Activated T-helper 9 cell treated with anti-CD3 and anti-CD28 coated beads, Interleukin-2, amount 50 U/mL, for 16 hours (primary cell): Measurements from ENCODE around the gene ZNF827.
"Not testable (repeated sequence)": the region's sequence is repeated elsewhere in the genome, so short reads cannot be mapped to it uniquely, and the experiment has no call there.

Source experiments
- DNase-seq: peaks from one replicate; pipeline ENCODE4 v3.0.0-alpha.2; 2020; ENCODE audit warnings: low read depth

ZNF827 gene

DNA sequence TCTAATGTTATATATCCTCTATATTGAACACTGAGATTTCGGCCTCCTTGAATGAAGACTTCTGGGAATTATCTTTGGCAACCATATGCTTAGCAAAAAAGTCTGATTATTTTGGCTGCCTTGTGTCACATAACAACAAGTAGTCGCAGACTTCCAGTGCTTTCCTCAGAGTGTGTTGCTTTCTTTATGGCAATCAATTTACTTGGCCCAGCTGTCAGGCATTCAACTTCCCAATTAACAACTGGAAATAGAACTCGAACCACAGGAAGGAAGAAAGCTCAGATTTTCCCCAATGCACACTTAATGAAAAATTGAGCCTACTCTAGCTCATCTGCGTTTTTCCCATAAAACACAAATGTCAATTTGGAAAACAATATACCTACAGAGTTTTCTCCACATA, 71.6 kb downstream of the ZNF827 start:
- DNase-seq: no peak

DNA sequence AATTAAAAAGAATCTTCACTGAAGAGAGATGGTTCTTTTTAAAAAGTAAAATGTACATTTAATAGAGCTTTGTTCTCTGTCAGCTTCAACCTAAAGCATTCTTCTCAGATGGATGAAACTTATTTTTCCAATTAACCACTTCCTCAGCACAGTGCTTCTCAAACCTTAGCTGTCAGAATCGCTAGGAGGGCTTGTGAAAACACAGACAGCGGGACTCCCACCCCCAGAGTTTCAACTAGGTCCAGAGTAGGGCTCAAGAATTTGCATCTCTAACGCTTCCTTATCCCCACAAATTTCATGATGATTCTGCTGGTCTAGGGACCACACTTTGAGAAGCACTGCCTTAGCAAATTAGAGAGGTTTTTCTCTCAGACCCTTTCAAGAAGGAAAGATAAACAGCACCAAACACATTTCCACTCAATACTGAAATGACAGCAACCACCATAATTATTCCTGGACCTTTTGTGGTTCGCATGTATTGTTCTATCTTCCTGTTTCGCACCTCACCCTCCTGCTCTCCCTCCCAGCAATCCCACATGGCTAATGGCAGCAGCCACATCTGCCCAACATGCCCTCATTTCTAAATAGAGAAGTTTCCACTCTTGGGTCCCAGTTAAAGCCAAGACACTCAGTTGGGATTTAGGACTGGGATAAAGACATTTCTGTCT, 73.2 kb downstream of the ZNF827 start:
- no peak for DNase-seq

DNA sequence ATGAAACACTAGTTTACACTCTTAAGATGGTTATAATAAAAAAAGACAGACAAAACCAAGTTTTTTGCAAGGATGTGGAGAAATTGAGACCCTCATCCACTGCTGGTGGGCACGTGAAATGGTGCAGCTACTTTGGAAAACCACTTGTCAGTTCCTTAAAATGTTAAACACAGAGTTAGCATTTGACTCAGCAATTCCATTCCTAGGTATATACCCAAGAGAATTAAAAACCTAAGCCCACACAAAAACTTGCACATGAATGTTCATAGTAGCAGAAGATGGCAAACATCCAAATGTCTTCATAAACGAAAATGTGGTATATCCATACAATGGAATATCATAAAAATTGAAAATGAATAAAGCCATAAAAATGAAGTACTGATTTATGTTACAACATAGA, 75.4 kb downstream of the ZNF827 start:
- DNase-seq: no peak

DNA sequence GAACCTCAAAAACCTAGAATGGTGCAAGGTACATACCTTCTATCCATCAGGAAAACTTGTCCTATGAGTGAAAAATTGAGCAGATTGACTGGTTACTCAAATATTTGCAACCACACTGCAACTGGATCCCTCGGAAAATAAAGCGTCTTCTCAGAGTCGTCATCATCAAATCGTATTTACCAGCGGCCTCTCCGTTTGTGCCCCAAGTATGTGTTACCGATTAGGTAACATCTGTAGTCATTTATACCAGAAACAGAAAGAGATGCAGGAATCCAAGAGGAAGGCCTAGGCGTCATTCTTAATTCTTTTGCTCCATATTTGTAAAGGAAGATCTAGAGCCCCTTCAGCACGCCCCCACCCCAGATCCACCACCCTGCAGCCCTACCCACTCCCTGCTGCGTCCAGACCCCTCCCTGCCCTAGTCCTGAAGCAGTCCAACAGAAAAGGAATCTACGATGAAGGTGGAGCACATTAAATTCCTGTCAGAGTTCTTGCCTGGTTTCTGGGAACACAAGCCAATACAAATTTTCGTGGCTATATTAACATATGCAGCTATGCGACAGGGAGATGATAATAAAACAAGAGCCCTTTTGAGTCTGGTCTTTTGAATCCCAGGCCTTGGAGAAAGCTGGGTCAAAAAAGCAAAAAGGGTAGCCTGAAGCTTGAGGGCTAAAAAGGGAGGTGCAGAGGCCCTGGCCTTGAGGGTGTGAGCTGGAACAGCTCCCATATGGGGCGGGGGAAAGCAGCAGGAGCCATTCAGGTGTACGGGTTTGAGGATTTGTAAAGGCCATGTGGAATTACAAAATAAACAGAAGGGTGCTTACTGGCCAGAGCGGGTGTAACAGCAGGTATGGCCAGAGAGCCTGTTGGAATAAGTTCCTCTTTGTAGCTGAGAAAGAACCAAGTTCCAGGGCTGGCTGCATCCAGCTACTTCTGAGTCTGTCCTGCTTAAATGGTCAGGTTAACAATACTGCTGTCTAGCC, 77.0 kb downstream of the ZNF827 start:
- DNase-seq: no peak

DNA sequence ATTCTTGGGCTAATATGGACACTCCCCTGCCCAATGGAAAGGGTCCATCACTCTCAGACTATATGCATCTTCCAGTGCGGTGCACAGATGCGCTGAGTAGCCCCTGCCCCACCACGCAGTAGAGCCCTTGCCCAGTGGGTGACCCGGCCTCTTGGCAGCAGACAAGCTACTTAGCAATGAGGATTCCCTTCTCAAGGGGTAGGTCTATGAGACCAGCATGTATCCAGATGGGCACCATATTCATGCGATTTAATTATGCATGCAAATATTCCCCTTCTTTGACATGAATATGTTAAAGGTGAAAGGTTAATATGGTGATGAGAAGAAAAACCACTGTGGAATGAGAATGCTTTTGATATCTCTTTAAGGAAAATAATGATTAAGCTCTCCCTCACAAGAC, 77.7 kb downstream of the ZNF827 start:
- no peak for DNase-seq

DNA sequence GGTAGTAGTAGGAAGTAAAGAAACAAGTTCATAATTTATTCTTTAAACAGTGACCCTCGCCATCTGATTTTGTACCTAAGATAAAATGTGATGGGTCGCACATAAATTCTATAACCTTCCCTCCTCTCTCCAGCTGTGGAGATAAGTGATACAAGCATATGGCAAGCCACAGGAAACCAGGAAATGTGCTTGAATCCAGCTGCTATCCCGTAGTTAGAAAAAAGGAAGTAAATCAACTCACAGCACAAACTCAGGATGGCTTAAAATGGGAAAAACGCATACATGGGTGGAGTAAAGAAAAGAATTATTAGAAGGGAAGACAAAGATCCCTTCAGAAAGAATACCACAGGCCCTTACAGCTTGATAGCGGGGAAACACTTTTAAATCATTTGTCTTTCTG, 78.2 kb downstream of the ZNF827 start:
- DNase-seq: no peak

DNA sequence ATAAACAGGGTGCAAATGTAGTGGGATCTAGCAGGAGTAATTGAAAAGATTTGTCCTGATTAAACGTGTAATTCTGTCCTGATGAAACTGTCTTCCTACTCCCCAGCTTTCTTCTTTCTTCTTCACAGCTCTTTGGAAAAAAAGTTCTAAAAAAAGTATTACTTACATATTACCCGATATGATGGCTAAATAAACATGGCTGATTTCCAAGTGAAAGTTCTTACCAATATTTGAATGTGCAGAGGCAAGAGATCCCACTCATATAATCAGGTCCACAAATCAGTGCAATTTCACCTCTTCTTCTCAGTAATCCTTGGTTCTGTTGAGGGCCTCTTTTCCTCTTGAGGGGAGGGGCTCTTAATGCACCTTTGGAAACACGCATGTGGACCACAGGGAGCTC, 78.7 kb downstream of the ZNF827 start:
- no peak for DNase-seq

DNA sequence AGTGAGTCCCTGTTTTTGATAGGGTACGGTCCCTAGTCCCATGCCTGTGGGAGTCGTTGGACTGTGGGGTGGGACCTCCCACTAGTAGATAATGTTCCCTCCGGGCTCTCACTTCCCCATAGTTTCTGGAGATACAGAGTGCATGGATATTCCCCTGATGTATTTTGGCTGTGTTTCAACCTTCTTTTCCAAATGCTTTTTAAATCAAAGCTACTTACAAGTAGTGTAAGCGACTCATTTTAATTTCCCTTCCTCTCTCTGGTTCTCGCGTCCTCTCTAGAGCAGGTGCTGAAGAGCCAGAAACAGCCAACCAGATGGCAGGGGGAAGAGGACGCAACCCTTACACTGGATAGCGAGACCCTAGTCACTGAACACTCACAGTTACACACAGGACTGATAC, 79.2 kb downstream of the ZNF827 start:
- no peak for DNase-seq

DNA sequence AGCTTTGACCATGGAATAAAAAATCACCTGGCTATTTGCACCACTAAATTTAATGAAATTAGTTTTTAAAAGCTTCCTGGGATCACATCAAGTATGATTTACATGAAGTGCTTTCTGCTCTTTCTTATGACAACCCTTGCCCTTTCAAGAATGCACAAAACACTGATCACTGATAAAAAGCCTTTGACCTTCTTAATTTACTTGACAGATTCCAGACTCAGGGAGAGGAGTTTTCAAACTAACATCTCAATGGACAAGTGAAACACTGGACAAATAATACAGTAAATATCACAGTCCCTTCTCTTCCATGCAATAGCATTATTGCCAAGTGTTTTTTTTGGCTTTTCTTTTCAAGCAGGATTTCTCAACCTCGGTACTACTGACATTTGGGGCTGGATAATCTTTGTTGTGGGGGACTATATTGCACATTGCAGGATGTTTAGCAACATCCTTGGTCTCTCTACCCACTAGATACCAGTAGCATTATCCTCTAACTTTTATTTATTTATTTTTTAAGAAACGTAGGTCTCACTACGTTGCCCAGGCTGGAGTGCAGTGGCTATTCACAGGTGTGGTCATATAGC, 86.3 kb downstream of the ZNF827 start:
- DNase-seq: no peak

DNA sequence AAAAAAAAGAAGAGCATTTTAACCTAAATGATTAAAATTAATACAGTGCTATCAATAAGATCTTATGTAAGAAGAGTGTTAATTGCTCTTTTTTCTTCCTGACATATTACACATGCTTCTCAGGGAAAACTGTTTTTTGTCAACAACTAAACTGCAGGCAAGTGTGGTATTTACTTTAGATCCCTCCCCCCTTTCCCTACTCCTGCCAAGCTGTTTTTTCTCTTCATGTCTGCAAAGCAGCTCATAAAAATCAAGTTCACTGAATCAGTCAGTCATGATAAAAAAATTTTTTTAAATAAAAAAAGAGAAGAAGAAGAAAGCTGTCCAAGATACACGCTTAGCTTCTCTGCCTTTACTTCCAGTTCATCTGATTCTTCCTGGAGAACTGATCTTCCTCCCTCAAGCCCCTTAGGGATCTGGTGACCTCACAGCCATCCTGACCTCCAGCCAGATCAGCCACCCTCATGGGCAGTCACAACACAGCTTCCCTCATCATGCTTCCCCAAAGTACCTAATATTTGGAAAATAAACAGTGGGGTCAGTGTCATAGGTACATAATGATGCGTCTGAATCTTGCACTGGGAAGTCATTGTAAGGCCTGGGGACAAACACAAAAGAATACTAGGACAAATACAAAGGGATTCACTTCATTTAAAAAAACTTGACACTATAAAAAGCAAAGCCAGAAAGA, 87.0 kb downstream of the ZNF827 start:
- DNase-seq: no peak

DNA sequence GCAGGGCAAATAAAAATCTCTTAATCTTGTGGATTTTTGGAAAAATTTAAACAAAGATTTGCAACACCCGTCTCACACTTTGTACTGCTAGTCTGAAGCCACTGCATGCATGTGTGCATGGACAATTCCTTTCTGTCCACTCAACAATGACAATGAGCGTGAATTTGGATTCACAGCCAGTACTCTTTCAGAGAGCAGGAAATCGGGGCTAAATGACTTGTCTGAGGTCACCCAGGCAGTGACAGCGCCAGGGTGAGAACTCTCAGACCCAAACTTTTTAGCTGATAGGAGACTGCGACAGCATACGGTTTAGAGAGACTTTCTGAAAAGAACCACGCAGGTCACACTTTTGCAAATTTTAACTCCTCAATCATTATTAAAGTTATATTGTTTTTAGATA, 90.9 kb downstream of the ZNF827 start:
- no peak for DNase-seq

DNA sequence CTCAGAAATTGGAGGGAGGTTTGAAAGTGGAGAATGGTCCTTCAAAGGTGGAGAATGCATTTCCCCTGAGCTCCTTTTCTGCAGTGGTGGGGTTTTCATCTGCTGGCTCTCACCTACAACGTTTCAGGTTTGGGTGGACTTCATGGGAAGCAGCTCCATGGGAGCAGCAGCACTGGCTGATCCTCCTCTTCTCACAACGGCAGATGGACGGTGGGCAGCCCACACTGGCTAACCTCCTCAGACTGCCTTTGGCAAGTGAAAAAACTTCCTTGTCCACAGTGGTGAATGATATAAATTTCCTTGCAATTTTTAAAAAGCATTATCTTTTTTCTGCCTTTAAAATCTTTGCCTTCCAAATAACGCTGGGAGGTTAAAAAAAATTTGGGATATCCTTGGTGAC, 93.5 kb downstream of the ZNF827 start:
- DNase-seq: no peak

DNA sequence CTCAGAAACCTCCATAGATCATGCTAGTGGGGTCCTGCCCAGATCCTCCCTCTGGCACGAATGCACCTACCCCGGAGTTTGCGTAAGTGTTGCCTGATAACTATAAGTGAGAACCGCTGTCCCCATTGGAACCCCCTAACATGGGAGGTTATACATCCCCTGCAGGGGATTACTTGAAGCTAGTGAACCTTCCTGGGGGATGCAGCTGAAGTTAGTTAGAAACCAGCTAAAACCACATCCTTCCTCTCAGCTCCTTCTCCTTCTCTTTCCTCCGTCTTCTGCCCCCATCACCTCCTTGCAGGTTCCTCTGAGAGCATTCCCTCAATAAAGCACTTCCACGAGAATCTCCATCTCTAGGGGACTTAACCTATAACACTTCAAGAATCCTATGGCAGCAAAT, 95.0 kb downstream of the ZNF827 start:
- DNase-seq: no peak

DNA sequence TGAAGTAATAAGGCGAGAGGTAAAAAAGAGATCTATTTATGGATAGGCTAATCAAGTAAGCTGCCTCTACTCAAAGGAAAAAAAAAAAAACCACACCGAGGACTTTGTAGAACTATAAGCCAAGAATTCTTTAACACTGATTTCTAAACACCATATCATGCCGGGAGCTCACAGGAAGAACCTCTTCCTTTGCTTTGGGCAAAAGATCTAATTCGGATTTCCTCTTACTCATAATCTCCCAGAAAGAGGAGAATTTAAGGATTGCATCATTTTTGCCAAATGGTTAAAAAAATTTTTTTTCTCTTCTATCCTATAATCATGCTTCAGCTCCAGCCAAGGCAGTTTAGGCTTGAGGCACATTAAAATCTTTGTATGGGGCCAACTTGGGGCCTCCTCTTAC, 95.5 kb downstream of the ZNF827 start:
- no peak for DNase-seq

DNA sequence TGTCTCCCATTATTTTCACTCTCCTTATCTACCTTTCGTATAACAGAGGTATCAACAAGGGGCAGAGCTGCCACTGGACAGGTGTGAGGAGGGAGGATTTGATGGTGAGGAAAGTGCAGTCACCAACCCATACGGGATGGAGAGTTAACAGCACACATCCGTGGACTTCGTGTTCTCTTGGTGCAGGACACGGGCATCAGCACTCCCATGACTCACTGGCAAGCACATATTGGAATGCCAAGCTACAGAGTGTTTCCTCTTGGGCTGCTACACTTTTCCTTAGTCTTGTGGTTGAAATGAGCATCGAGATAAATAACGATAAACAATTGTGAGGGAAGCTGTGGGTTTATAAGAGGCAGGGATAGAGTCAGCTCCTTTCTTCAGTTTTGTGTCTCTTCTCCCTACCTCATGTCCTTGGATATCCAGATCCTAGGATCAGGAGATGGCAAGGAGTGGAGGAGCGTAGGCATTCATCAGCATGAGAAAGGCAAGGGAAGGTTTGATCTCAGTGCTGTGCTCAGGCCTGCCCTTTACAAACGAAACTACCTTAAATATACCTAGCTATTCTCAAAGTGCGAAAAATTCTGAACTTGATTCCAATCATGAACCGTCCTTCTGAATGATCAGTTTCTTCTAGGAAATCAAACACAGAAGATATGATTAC, 96.3 kb downstream of the ZNF827 start:
- DNase-seq: no peak

DNA sequence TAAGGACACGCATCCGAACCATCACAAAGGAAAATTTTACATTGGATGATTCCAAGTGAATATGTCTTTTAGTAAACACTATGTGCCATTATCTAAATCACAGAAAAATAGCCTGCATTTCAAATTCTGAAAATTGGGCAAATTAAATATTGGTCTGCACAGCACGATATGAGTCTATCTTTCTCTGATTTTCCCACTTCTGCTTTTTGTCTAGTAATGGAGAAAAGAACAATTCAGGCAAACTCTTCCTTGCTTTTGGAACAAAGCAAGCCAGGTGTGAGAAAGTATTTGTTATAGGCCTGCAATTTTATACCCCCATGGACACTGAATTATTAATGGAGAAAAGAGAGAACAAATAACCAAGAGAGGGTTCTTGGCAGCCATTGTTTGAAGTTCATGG, 97.8 kb downstream of the ZNF827 start:
- DNase-seq: no peak

DNA sequence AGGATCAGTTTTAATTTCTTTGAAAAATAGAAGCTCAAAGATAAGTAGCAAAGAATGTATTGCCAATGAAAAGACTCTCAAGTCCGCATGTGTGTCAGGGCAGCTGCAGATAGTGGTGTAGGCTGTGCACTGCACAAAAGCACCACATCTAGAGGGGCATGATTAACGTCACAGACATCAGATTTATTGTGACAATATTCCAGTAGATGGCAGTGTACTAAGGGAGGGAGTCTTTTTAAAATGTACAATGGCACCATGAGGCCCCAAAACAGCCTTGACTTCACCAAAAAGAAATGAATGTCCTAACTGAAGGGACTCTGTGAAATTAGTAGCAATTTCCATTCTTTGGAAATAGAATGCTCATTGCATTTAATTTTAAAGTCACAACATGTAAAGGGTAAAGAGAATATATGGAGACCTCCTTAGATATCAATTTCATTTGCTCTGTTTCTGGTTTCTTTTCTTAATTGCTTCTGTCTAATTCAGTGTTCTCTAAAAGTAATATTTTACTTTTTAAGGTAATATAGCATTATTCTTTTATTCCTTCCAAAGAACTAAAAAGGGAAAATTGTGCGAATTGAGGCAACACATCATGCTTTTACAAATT, 98.4 kb downstream of the ZNF827 start:
- no peak for DNase-seq

DNA sequence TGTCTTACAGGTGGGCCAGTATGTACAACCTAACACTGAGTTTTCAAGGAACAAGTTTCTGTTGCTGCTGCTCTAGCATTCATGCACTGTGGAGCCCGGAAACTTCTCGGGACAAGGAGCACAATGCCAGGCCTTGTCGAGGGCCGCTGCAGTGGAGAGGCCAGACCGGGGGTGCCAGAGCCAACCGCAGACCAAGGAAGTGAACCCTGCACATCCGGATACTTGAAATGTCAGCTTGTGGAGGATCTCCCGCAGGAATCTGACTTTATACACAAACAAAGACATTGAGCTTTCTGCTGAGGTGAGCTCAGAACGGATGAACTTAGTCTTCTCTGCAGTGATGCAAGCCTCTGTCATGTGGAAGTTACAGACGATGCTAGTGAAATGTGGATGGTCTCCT, 99.5 kb downstream of the ZNF827 start:
- DNase-seq: no peak

DNA sequence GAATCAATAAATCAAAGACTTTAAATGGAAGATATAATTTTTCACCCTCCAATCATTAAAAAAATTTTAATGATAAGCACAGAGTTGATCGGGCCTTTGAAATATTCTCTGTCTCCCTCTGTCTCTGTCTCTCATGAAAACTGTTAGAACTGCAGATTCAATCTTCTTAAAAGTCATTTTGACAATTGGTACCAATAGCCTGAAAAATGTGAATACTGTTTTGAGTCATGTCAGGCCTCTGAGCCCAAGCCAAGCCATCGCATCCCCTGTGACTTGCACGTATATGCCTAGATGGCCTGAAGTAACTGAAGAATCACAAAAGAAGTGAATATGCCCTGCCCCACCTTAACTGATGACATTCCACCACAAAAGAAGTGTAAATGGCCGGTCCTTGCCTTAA, 106.2 kb downstream of the ZNF827 start:
- DNase-seq: not testable (repeated sequence)

DNA sequence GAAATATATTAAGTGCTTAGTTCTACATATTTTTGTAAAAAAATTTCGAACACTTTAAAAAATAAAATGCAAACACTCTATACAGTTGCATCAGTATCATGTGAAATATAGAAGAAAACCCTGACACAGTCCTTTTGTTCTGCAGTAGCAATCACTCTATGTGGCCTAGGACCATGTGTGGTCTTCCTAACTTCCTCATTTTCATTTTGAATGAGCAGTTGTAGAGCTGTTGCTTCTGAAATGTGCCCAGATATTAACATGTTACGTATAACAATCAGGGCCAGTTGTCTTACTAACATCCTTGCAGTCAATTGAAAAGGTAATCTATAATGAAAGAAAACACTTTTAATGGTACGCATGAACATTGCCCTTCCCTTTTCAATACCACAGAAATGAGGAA, 107.9 kb downstream of the ZNF827 start:
- DNase-seq: no peak

DNA sequence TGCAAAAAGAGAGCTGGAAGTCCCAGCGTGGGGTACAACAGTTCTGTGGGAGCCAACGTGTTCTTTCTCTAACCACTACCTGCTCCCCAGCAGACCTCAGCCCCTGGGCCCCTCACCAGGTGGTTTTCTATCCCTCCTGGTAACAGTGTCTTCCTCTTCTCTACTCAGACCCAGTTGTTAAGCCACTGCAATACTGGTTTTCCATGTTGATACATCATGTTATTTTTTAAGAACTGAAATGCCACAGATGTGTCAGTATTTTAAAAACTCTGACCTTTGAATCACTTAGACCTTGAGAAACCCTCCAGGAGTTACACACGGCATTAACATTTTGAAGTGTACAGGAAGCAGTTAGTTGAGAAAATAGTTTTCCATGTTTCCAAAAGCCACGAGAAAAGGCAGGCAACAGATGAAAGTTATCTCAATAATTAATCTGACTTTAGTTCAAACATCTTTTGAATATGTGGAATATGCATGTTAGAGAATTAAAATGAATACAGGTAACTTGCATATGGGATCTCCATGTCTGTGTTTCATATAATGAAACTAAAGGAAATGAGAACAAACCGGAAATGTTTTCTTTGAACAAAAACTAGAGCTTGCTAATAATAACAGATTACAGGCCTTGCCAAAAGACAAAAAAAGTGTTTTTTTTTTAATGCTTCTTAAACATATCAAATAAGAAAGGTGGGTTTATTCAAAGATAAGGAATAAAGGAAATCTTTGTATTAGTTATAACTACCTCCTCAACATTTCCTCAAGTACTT, 108.8 kb downstream of the ZNF827 start:
- DNase-seq: no peak
